Measurements from ENCODE around the gene PPP3CB.

PPP3CB gene

GRCh38 chr10:73495884-73496674 lies at the start of gene PPP3CB:
Gene PPP3CB, minus strand, starts transcription at chr10:73496024. Its CDS starts 135 bp downstream, at chr10:73495889.
- H3K4me3 Mint-ChIP-seq, result peak within 1 kb of the TSS; percentile 93
- H3K36me3 Mint-ChIP-seq (ENCODE audit: low read depth), result peaks cover 35% of the 10 kb centered on the region
- H3K27me3 Mint-ChIP-seq, result no peaks in the 10 kb centered on the region
- no peaks in the 10 kb centered on the region for H3K9me3 Mint-ChIP-seq
- peak within 1 kb of the TSS; percentile 95 for H3K27ac Mint-ChIP-seq
- no peak for DNase-seq
- H3K4me1 Mint-ChIP-seq (ENCODE audit: low read depth), result peaks cover 45% of the 10 kb centered on the region

- H3K27ac Mint-ChIP-seq, result no peak overlapping the region
Measured at GRCh38 chr10:73545357-73545756, 49.5 kb upstream of the PPP3CB start.

GRCh38 chr10:73537709-73538108 lies 41.9 kb upstream of the PPP3CB start:
- H3K4me3 Mint-ChIP-seq, result no peak overlapping the region
- DNase-seq, result no peak
- peaks cover 11% of the 10 kb centered on the region for H3K4me1 Mint-ChIP-seq (ENCODE audit: low read depth)
- no peaks in the 10 kb centered on the region for H3K9me3 Mint-ChIP-seq
- H3K27ac Mint-ChIP-seq, result no peak overlapping the region
- no peaks in the 10 kb centered on the region for H3K27me3 Mint-ChIP-seq
- peaks cover 6% of the 10 kb centered on the region for H3K36me3 Mint-ChIP-seq (ENCODE audit: low read depth)

More at GRCh38 chr10:73545357-73545756, 49.5 kb upstream of the PPP3CB start:
- Mint-ChIP-seq H3K27me3 (no peaks in the 10 kb centered on the region), H3K4me1 (ENCODE audit: low read depth) (no peaks in the 10 kb centered on the region), H3K9me3 (no peaks in the 10 kb centered on the region), H3K36me3 (ENCODE audit: low read depth) (no peaks in the 10 kb centered on the region), H3K4me3 (no peak overlapping the region)
- no peak for DNase-seq

- Mint-ChIP-seq H3K4me1 (ENCODE audit: low read depth) (peaks cover 11% of the 10 kb centered on the region), H3K27ac (no peak overlapping the region), H3K27me3 (no peaks in the 10 kb centered on the region), H3K4me3 (no peak overlapping the region), H3K36me3 (ENCODE audit: low read depth) (peaks cover 6% of the 10 kb centered on the region), H3K9me3 (no peaks in the 10 kb centered on the region)
- DNase-seq, result no peak
Measured at GRCh38 chr10:73537288-73537687, 41.5 kb upstream of the PPP3CB start.

GRCh38 chr10:73534857-73535256 lies 39.0 kb upstream of the PPP3CB start:
- H3K27ac Mint-ChIP-seq, result no peak overlapping the region
- no peak overlapping the region for H3K4me3 Mint-ChIP-seq
- no peak for DNase-seq
- peaks cover 6% of the 10 kb centered on the region for H3K36me3 Mint-ChIP-seq (ENCODE audit: low read depth)
- H3K4me1 Mint-ChIP-seq (ENCODE audit: low read depth), result peaks cover 11% of the 10 kb centered on the region
- H3K9me3 Mint-ChIP-seq, result no peaks in the 10 kb centered on the region
- H3K27me3 Mint-ChIP-seq, result no peaks in the 10 kb centered on the region

GRCh38 chr10:73529089-73529832 lies 33.4 kb upstream of the PPP3CB start:
- Mint-ChIP-seq H3K36me3 (ENCODE audit: low read depth) (peaks cover 6% of the 10 kb centered on the region), H3K27me3 (no peaks in the 10 kb centered on the region), H3K9me3 (no peaks in the 10 kb centered on the region), H3K4me3 (no peak overlapping the region), H3K4me1 (ENCODE audit: low read depth) (no peaks in the 10 kb centered on the region), H3K27ac (no peak overlapping the region)
- peak; percentile 47 for DNase-seq

- no peaks in the 10 kb centered on the region for H3K27me3 Mint-ChIP-seq
Measured at GRCh38 chr10:73522263-73522662, 26.4 kb upstream of the PPP3CB start.

GRCh38 chr10:73519336-73519735 lies 23.5 kb upstream of the PPP3CB start:
- no peak overlapping the region for H3K27ac Mint-ChIP-seq
- peaks cover 10% of the 10 kb centered on the region for H3K36me3 Mint-ChIP-seq (ENCODE audit: low read depth)
- no peaks in the 10 kb centered on the region for H3K27me3 Mint-ChIP-seq
- no peak overlapping the region for H3K4me3 Mint-ChIP-seq
- no peaks in the 10 kb centered on the region for H3K4me1 Mint-ChIP-seq (ENCODE audit: low read depth)
- H3K9me3 Mint-ChIP-seq, result no peaks in the 10 kb centered on the region
- no peak for DNase-seq

More at GRCh38 chr10:73522263-73522662, 26.4 kb upstream of the PPP3CB start:
- H3K4me3 Mint-ChIP-seq, result no peak overlapping the region
- H3K36me3 Mint-ChIP-seq (ENCODE audit: low read depth), result peaks cover 16% of the 10 kb centered on the region
- H3K27ac Mint-ChIP-seq, result no peak overlapping the region
- no peaks in the 10 kb centered on the region for H3K4me1 Mint-ChIP-seq (ENCODE audit: low read depth)
- H3K9me3 Mint-ChIP-seq, result no peaks in the 10 kb centered on the region
- no peak for DNase-seq

- Mint-ChIP-seq H3K4me3 (no peak overlapping the region), H3K27me3 (no peaks in the 10 kb centered on the region), H3K4me1 (ENCODE audit: low read depth) (no peaks in the 10 kb centered on the region), H3K9me3 (no peaks in the 10 kb centered on the region), H3K27ac (peak overlapping the region; percentile 27), H3K36me3 (ENCODE audit: low read depth) (peaks cover 7% of the 10 kb centered on the region)
- no peak for DNase-seq
Measured at GRCh38 chr10:73517166-73517888, 21.5 kb upstream of the PPP3CB start.

- H3K9me3 Mint-ChIP-seq, result no peaks in the 10 kb centered on the region
- no peak for DNase-seq
- H3K27ac Mint-ChIP-seq, result no peak overlapping the region
- peaks cover under 1% of the 10 kb centered on the region for H3K36me3 Mint-ChIP-seq (ENCODE audit: low read depth)
- H3K4me1 Mint-ChIP-seq (ENCODE audit: low read depth), result no peaks in the 10 kb centered on the region
- H3K4me3 Mint-ChIP-seq, result no peak overlapping the region
- H3K27me3 Mint-ChIP-seq, result no peaks in the 10 kb centered on the region
Measured at GRCh38 chr10:73512207-73512743, 16.5 kb upstream of the PPP3CB start.

GRCh38 chr10:73509695-73510094 lies 13.9 kb upstream of the PPP3CB start:
- Mint-ChIP-seq H3K9me3 (no peaks in the 10 kb centered on the region), H3K4me1 (ENCODE audit: low read depth) (no peaks in the 10 kb centered on the region), H3K27ac (no peak overlapping the region), H3K36me3 (ENCODE audit: low read depth) (peaks cover 15% of the 10 kb centered on the region), H3K4me3 (no peak overlapping the region), H3K27me3 (no peaks in the 10 kb centered on the region)
- no peak for DNase-seq

GRCh38 chr10:73506491-73506890 lies 10.7 kb upstream of the PPP3CB start:
- peaks cover 35% of the 10 kb centered on the region for H3K36me3 Mint-ChIP-seq (ENCODE audit: low read depth)
- H3K27ac Mint-ChIP-seq, result no peak overlapping the region
- H3K4me3 Mint-ChIP-seq, result no peak overlapping the region
- H3K4me1 Mint-ChIP-seq (ENCODE audit: low read depth), result peaks cover 6% of the 10 kb centered on the region
- H3K27me3 Mint-ChIP-seq, result no peaks in the 10 kb centered on the region
- no peaks in the 10 kb centered on the region for H3K9me3 Mint-ChIP-seq
- DNase-seq, result no peak

GRCh38 chr10:73506074-73506473 lies 10.2 kb upstream of the PPP3CB start:
- no peak for DNase-seq
- H3K27me3 Mint-ChIP-seq, result no peaks in the 10 kb centered on the region
- H3K4me1 Mint-ChIP-seq (ENCODE audit: low read depth), result peaks cover 10% of the 10 kb centered on the region
- no peak overlapping the region for H3K4me3 Mint-ChIP-seq
- no peak overlapping the region for H3K27ac Mint-ChIP-seq
- peaks cover 35% of the 10 kb centered on the region for H3K36me3 Mint-ChIP-seq (ENCODE audit: low read depth)
- no peaks in the 10 kb centered on the region for H3K9me3 Mint-ChIP-seq

- H3K4me3 Mint-ChIP-seq, result no peak overlapping the region
- no peaks in the 10 kb centered on the region for H3K27me3 Mint-ChIP-seq
- no peak overlapping the region for H3K27ac Mint-ChIP-seq
- peaks cover 12% of the 10 kb centered on the region for H3K4me1 Mint-ChIP-seq (ENCODE audit: low read depth)
- peaks cover 35% of the 10 kb centered on the region for H3K36me3 Mint-ChIP-seq (ENCODE audit: low read depth)
- H3K9me3 Mint-ChIP-seq, result no peaks in the 10 kb centered on the region
- DNase-seq, result no peak
Measured at GRCh38 chr10:73503037-73503436, 7.2 kb upstream of the PPP3CB start.

Data from activated T-cell treated with anti-CD3 and anti-CD28 coated beads, Interleukin-2, amount 50 U/mL, for 24 hours (primary cell).